ENCODE results near the gene SPHK2. TPM values are rescaled to one million over a fixed set of nuclear protein-coding genes. Genes with fewer than 3 reads are reported as not detected.
A peak's percentile ranks its signal among the peaks of the same experiment; 100 is the strongest.

Gene SPHK2
- total and polyA plus RNA-seq, 2 of the 8 experiments (the other 6 are each of a cell fraction or from before 2014, with no cell fraction given), result 43.9 to 60.9 TPM

- Histone ChIP-seq H4K8ac (ENCODE audit: extremely low read depth, insufficient read depth, low read length) (no peak overlapping the region), H3K36me3 (ENCODE audit: control insufficient read depth in 2 of 4, insufficient read depth in 4 of 4, low read length in 3 of 4) (no peaks in the 10 kb centered on the region), H3K79me2 (ENCODE audit: control insufficient read depth in 1 of 2, insufficient read depth in 2 of 2, low read length in 2 of 2) (peaks cover 0 to 11% of the 10 kb centered on the region in 2 experiments; a peak in 2 of 4 replicates), H3K56ac (replicated peaks; ENCODE audit: insufficient read length, low read depth, low read length) (no peak overlapping the region), H3K14ac (ENCODE audit: insufficient read length) (no peak overlapping the region), H2BK120ac (replicated peaks; ENCODE audit: low read depth, low read length) (no peak overlapping the region), H3K4me2 (ENCODE audit: insufficient read depth in 1 of 2, low read depth in 2 of 2, low read length in 2 of 2) (peak overlapping the region in 1 of 2 experiments; percentile 42), H2BK20ac (ENCODE audit: low read length) (peak overlapping the region; percentile 80; the same call in 1 of the 2 replicates), H3K23ac (ENCODE audit: insufficient read length) (no peak overlapping the region), H4K20me1 (replicated peaks in 1 of 2; ENCODE audit: control insufficient read depth in 1 of 2, insufficient read depth in 2 of 2, low read length in 2 of 2) (no peaks in the 10 kb centered on the region), H3K18ac (ENCODE audit: extremely low read depth, low read length) (no peak overlapping the region; the same call in 1 of the 2 replicates), H3K4ac (replicated peaks; ENCODE audit: insufficient read length, low read depth, low read length) (no peak overlapping the region), H3K27me3 (replicated peaks in 1 of 4; ENCODE audit: control insufficient read depth in 3 of 4, extremely low read depth in 1 of 4, insufficient read depth in 3 of 4, low read length in 3 of 4) (no peaks in the 10 kb centered on the region), H2BK12ac (ENCODE audit: low read depth, low read length) (0 out of 2 replicates have a peak overlapping the region, but pooled peaks have one; percentile 68), H3K4me1 (replicated peaks in 1 of 4; ENCODE audit: control insufficient read depth in 3 of 4, insufficient read depth in 4 of 4, low read length in 3 of 4) (peaks cover 0 to 7% (median 1%) of the 10 kb centered on the region in 4 experiments; a peak in 4 of 7 replicates), H3K23me2 (ENCODE audit: low read depth, low read length) (peaks cover 11% of the 10 kb centered on the region), H3K9me3 (ENCODE audit: insufficient read depth in 2 of 2, low read depth in 1 of 2, low read length in 1 of 2) (0 out of 4 replicates have a peak, but pooled peaks cover 0 to 3% of the 10 kb centered on the region in 2 experiments), H3K4me3 (ENCODE audit: extremely low read depth in 1 of 4, insufficient read depth in 2 of 4, low read depth in 3 of 4, low read length in 4 of 4) (peak overlapping the region in 1 of 4 experiments; percentile 84; a peak in 2 of 8 replicates), H2AK5ac (ENCODE audit: low read depth, low read length) (no peak overlapping the region), H3K27ac (ENCODE audit: low read depth, low read length) (no peak overlapping the region), H4K91ac (replicated peaks; ENCODE audit: insufficient read length, low read length) (peak overlapping the region; percentile 1), H2BK15ac (ENCODE audit: low read length) (no peak overlapping the region), H3K9ac (replicated peaks in 1 of 4; ENCODE audit: extremely low read depth in 1 of 4, low read depth in 3 of 4, low read length in 3 of 4) (no peak overlapping the region), H3K79me1 (ENCODE audit: low read depth, low read length) (no peaks in the 10 kb centered on the region), H2AFZ (ENCODE audit: low read length) (no peak overlapping the region), H4K5ac (ENCODE audit: insufficient read length, low read depth, low read length) (no peak overlapping the region), H2BK5ac (ENCODE audit: low read depth, low read length) (no peak overlapping the region; the same call in 1 of the 2 replicates)
- DNase-seq (ENCODE audit: low read depth in 1 of 2, low spot score in 2 of 2) (no peak), FAIRE-seq (no peak)
- ChIA-PET CTCF (ENCODE audit: partially characterized antibody) (interaction anchor here (0.6 to 3.4 kb wide), 9 partner anchors 8 to 149 kb away, joined by 4 to 26 read pairs (median 7); no protein-coding TSS in a partner anchor), POLR2A (ENCODE audit: partially characterized antibody) (interaction anchor here (1.0 to 2.4 kb wide), 11 partner anchors 9 to 190 kb away, joined by 3 to 27 read pairs (median 6); partner anchors contain the start of genes FAM83E and FUT2)
- WGBS, 2 experiments (ENCODE audit: extremely low coverage in 1 of 2, insufficient coverage in 1 of 2, insufficient read length in 1 of 2, insufficient replicate concordance in 2 of 2, low coverage in 1 of 2, low lambda C conversion rate in 2 of 2, missing lambda C conversion rate in 1 of 2), result 59% methylated on average over 3 of the region's 10 CpGs; no CpG with 5 or more reads in 1 of the 2 experiments
- no peak for TF ChIP-seq RBBP5 (IDR thresholded peaks at IDR 0.05; ENCODE audit: borderline replicate concordance, low read depth, low read length)
- TF ChIP-seq MAX (IDR thresholded peaks at IDR 0.05), result peak; percentile 48; the same call in 1 of the 2 replicates
- no peak for TF ChIP-seq HDAC2 (IDR thresholded peaks at IDR 0.05; ENCODE audit: borderline replicate concordance in 1 of 2, low read depth in 2 of 2, low read length in 2 of 2)
- TF ChIP-seq CREB1 (IDR thresholded peaks at IDR 0.05), result peak; percentile 66; the same call in 1 of the 2 replicates
- 0 out of 2 replicates have a peak, but pooled peaks have one; percentile 40 for TF ChIP-seq TCF12 (IDR thresholded peaks at IDR 0.05; ENCODE audit: low read depth, low read length)
- TF ChIP-seq NANOG (IDR thresholded peaks at IDR 0.05; ENCODE audit: insufficient read depth, low read depth, low read length, poor library complexity, severe bottlenecking), result no peak
- no peak for TF ChIP-seq HDAC6 (IDR thresholded peaks at IDR 0.05; ENCODE audit: low read depth, low read length)
- no peak for TF ChIP-seq CTBP2 (IDR thresholded peaks at IDR 0.05; ENCODE audit: borderline replicate concordance, insufficient read depth, insufficient read length, low read length)
- TF ChIP-seq RAD21 (IDR thresholded peaks at IDR 0.05 in 1 of 2, conservative IDR thresholded peaks at IDR 0.05 in 1 of 2; ENCODE audit: low read depth in 2 of 2, low read length in 2 of 2), result no peak
- TF ChIP-seq TEAD4 (IDR thresholded peaks at IDR 0.05; ENCODE audit: low read depth, low read length), result 0 out of 2 replicates have a peak, but pooled peaks have one; percentile 26
- TF ChIP-seq EGR1 (IDR thresholded peaks at IDR 0.05; ENCODE audit: borderline replicate concordance, low read depth, low read length), result peak; percentile 93
Measured at GRCh38 chr19:48646722-48647216, 27.5 kb downstream of the SPHK2 start.

All from H1 (cell line).